K562 (cell line): ENCODE data around the gene NCKAP1. TPM values are rescaled to one million over a fixed set of nuclear protein-coding genes. Genes with fewer than 3 reads are reported as not detected.
A peak's percentile ranks its signal among the peaks of the same experiment; 100 is the strongest.

Experiments
- ATAC-seq: fragments of 200-7000 bp; cut with Tn5 transposase; 3 replicates; pipeline ENCODE4 v1.9.1; 2020; ENCODE audit warnings: moderate library complexity
- BruUV-seq: library from RNA; stranded (reverse); fragments of 400-500 nt; replicated peaks from 2 replicates; lab custom pipeline; 2021; lab: Mats Ljungman, UMichigan
- CTCF ChIA-PET: fragments of 300-600 bp; formaldehyde crosslinking; extraction: SDS; loops from one replicate; lab custom pipeline; 2021; ENCODE audit warnings: low intra/inter-chr PET ratio; lab: Yijun Ruan, JAX
- POLR2A ChIA-PET: fragments of 300-600, 350-650 bp; sonication (Branson Sonifier 250); formaldehyde crosslinking; extraction: SDS; loops from one replicate; lab custom pipeline; 2021; ENCODE audit warnings: antibody characterized with exemption, inconsistent platforms; lab: Yijun Ruan, JAX
- DNase-seq, 4 experiments: peaks; one replicate each; pipeline versions ENCODE4 v3.0.0 to v3.0.0-alpha.2; 2011 to 2018; ENCODE audit warnings: low spot score in 3 of 4, mixed read lengths in 3 of 4; ENCODE audit errors: extremely low read depth in 1 of 4
- FAIRE-seq: peaks from 2 replicates; lab custom pipeline; 2011; peaks lifted over from hg19 to GRCh38; lab: Jason Lieb, UNC
- H2AFZ ChIP-seq: 2 replicates; pipeline ENCODE4 v1.6.0; 2011; ENCODE audit warnings: low read depth, low read length, control low read depth, inconsistent platforms
- H3K27ac ChIP-seq: fragments of 200-600 bp; 3 replicates; pipeline ENCODE4 v1.8.0; 2011; ENCODE audit warnings: low read depth, mild to moderate bottlenecking, control low read depth, inconsistent platforms, low read length, moderate library complexity, mixed read lengths; ENCODE audit errors: extremely low read depth
- H3K27me3 ChIP-seq, 2 experiments: fragments of 300-600 bp in 1 of 2; 2 replicates in 1 of 2; 3 replicates in 1 of 2; pipeline versions ENCODE4 v1.6.0 to v1.8.0; 2011; ENCODE audit warnings: inconsistent platforms in 2 of 2, low read length in 2 of 2, mild to moderate bottlenecking in 1 of 2, mixed read lengths in 1 of 2, moderate library complexity in 1 of 2; ENCODE audit not compliant: control insufficient read depth in 2 of 2, insufficient read depth in 2 of 2
- H3K36me3 ChIP-seq: fragments of 300-600 bp; 3 replicates; pipeline ENCODE4 v1.8.0; 2011; ENCODE audit warnings: mild to moderate bottlenecking, low read length, inconsistent platforms; ENCODE audit not compliant: control insufficient read depth, insufficient read depth
- H3K4me1 ChIP-seq, 2 experiments: fragments of 200-600 bp in 1 of 2; replicated peaks in 1 of 2; 2 replicates in 1 of 2; 3 replicates in 1 of 2; pipeline versions ENCODE4 v1.5.1 to v1.8.0; 2011; ENCODE audit warnings: inconsistent platforms in 2 of 2, low read length in 2 of 2, mild to moderate bottlenecking in 1 of 2, mixed read lengths in 1 of 2, moderate library complexity in 1 of 2; ENCODE audit not compliant: control insufficient read depth in 2 of 2, insufficient read depth in 2 of 2
- H3K4me2 ChIP-seq: 2 replicates; pipeline ENCODE4 v1.6.1; 2011; ENCODE audit warnings: low read length, control low read depth, inconsistent platforms, mixed read lengths; ENCODE audit not compliant: insufficient read depth
- H3K4me3 ChIP-seq: fragments of 200-600 bp; sonication (generic), shearing (Covaris generic); 2 replicates; pipeline ENCODE4 v1.5.1; 2016; ENCODE audit warnings: control low read depth, inconsistent platforms
- H3K79me2 ChIP-seq: fragments of 200-600 bp; 3 replicates; pipeline ENCODE4 v1.8.0; 2011; ENCODE audit warnings: low read length, inconsistent platforms; ENCODE audit not compliant: control insufficient read depth, insufficient read depth
- H3K9ac ChIP-seq, 2 experiments: 2 replicates each; pipeline versions ENCODE4 v1.6.0 to v1.6.1; 2011; ENCODE audit warnings: low read depth in 2 of 2, low read length in 2 of 2, control low read depth in 1 of 2, inconsistent platforms in 1 of 2, mild to moderate bottlenecking in 1 of 2, mixed read lengths in 1 of 2; ENCODE audit not compliant: insufficient read depth in 1 of 2
- H3K9me1 ChIP-seq: one replicate; pipeline ENCODE4 v1.6.0; 2011; ENCODE audit warnings: inconsistent platforms, mild to moderate bottlenecking, low read length, moderate library complexity; ENCODE audit not compliant: control insufficient read depth, insufficient read depth
- H3K9me3 ChIP-seq: replicated peaks from 2 replicates; pipeline ENCODE4 v1.5.1; 2011; ENCODE audit warnings: low read depth, low read length, inconsistent platforms; ENCODE audit not compliant: control insufficient read depth, insufficient read depth
- H4K20me1 ChIP-seq: replicated peaks from 2 replicates; pipeline ENCODE4 v1.6.1; 2011; ENCODE audit warnings: low read length, inconsistent platforms, mixed read lengths; ENCODE audit not compliant: control insufficient read depth, insufficient read depth
- GTF2E2 ChIP-seq: fragments of 200-800 bp; sonication (Bioruptor generic); IDR thresholded peaks from 2 replicates; pipeline ENCODE4 v1.6.1; 2016; ENCODE audit warnings: missing genetic modification characterization, missing compliant biosample characterization
- ILF3 ChIP-seq: fragments of 450-650 bp; IDR thresholded peaks from 2 replicates; pipeline ENCODE4 v1.6.1; 2018; ENCODE audit warnings: antibody characterized with exemption, mild to moderate bottlenecking, moderate library complexity, borderline replicate concordance
- KDM1A ChIP-seq, 2 experiments: fragments of 450-650 bp; IDR thresholded peaks; 2 replicates each; pipeline ENCODE4 v1.6.1; 2016; ENCODE audit warnings: mild to moderate bottlenecking in 2 of 2
- TAL1 ChIP-seq: fragments of 450-650 bp; IDR thresholded peaks from 2 replicates; pipeline ENCODE4 v1.6.1; 2016; ENCODE audit warnings: mild to moderate bottlenecking
- YBX1 ChIP-seq: fragments of 450-650 bp; IDR thresholded peaks from 2 replicates; pipeline ENCODE4 v1.7.1; 2016; ENCODE audit warnings: mild to moderate bottlenecking
- ZNF165 ChIP-seq: fragments of 250-450 bp; sonication (Bioruptor Pico); IDR thresholded peaks from 2 replicates; pipeline ENCODE4 v1.4.0; 2020; ENCODE audit warnings: borderline replicate concordance
- ZNF239 ChIP-seq: fragments of 250-450 bp; sonication (Bioruptor Pico); IDR thresholded peaks from 2 replicates; pipeline ENCODE4 v1.4.0; 2020; ENCODE audit warnings: mild to moderate bottlenecking
- ZNF316 ChIP-seq: fragments of 450-650 bp; IDR thresholded peaks from 2 replicates; pipeline ENCODE4 v1.6.1; 2016
- ZNF785 ChIP-seq: fragments of 250-450 bp; sonication (Bioruptor Pico); IDR thresholded peaks from 2 replicates; pipeline ENCODE4 v1.4.0; 2020; ENCODE audit warnings: mild to moderate bottlenecking
- in situ Hi-C: fragments of 300-500 bp; cut with MboI; formaldehyde crosslinking; loops from 4 replicates; pipeline ENCODE4 v1.15.0; 2018; ENCODE audit warnings: inconsistent platforms, mixed read lengths
- intact Hi-C: fragments of 100-400 bp; cut with micrococcal nuclease; formaldehyde crosslinking; loops from 2 replicates; pipeline ENCODE4 v1.14.2; 2022
- polyA plus RNA-seq, 8 experiments: library from polyadenylated mRNA; depleted of rRNA in 4 of 8; stranded (reverse) in 5 of 8; unstranded in 3 of 8; fragments of >200 nt; fragmentation: Nextera tagmentation in 2 of 8; fragmentation: Illumina TruSeq in 1 of 8; extraction: Ambion mirVana in 2 of 8; extraction: Trizol in 1 of 8; gene quantifications; 2 replicates each; pipeline versions ENCODE4 v1.2.1 to v1.2.3, GENCODE V29; 2011 to 2014; ENCODE audit warnings: inconsistent platforms in 1 of 8, missing spikeins in 1 of 8
- total RNA-seq, 7 experiments: library from RNA; depleted of rRNA in 6 of 7; stranded (reverse); fragments of >200 nt in 6 of 7; fragmentation: Illumina TruSeq in 2 of 7; extraction: Trizol in 2 of 7; gene quantifications; 2 replicates each; pipeline versions ENCODE4 v1.2.1 to v1.2.3, GENCODE V29; 2011 to 2021; ENCODE audit warnings: low replicate concordance in 1 of 7
- TF ChIP-seq, protein P1 (sequence below), 2 experiments: fragments of 450-650 bp; IDR thresholded peaks; 2 replicates each; pipeline ENCODE4 v1.6.1; 2018; ENCODE audit warnings: mild to moderate bottlenecking in 2 of 2, low read depth in 1 of 2; ENCODE audit not compliant: partially characterized antibody in 2 of 2
- TF ChIP-seq, protein P2 (sequence below): sonication (generic); formaldehyde crosslinking; IDR thresholded peaks from 2 replicates; pipeline ENCODE4 v1.8.1; 2022; ENCODE audit warnings: missing genetic modification reagents

NCKAP1 gene
- total and polyA plus RNA-seq, 9 of the 15 experiments (the other 6 are each of a cell fraction or from before 2014, with no cell fraction given), result 34.0 to 153 (median 88.7) TPM

DNA sequence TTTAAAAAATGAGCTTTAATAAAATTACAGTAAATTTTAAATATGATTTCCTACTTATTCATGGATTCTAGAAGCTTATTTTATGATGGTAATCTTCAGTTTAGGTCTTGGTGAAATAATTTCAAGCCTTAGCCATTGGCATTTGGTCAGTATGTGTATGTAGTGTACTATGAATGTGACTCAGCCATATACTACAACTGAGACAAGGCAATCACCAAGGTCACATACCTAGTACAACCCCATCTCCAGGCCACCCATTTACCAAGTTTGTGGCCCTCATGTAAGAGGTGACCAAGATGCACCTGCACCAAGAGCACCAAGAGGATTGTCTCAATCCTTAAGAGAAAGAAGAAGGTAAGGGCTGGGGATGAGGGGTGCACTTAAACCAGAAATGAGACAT lies 117.0 kb downstream of the NCKAP1 start:
- H2AFZ ChIP-seq, result no peak overlapping the region
- TF ChIP-seq ZNF239 (CRISPR knock-in tag) (no peak), ZNF165 (CRISPR knock-in tag) (no peak), YBX1 (no peak), ZNF785 (CRISPR knock-in tag) (no peak), ZNF316 (no peak), TAL1 (no peak), KDM1A (IDR thresholded peaks at IDR 0.05) (no peak), GTF2E2 (tag) (no peak), ILF3 (no peak)
- TF ChIP-seq, protein P1, sequence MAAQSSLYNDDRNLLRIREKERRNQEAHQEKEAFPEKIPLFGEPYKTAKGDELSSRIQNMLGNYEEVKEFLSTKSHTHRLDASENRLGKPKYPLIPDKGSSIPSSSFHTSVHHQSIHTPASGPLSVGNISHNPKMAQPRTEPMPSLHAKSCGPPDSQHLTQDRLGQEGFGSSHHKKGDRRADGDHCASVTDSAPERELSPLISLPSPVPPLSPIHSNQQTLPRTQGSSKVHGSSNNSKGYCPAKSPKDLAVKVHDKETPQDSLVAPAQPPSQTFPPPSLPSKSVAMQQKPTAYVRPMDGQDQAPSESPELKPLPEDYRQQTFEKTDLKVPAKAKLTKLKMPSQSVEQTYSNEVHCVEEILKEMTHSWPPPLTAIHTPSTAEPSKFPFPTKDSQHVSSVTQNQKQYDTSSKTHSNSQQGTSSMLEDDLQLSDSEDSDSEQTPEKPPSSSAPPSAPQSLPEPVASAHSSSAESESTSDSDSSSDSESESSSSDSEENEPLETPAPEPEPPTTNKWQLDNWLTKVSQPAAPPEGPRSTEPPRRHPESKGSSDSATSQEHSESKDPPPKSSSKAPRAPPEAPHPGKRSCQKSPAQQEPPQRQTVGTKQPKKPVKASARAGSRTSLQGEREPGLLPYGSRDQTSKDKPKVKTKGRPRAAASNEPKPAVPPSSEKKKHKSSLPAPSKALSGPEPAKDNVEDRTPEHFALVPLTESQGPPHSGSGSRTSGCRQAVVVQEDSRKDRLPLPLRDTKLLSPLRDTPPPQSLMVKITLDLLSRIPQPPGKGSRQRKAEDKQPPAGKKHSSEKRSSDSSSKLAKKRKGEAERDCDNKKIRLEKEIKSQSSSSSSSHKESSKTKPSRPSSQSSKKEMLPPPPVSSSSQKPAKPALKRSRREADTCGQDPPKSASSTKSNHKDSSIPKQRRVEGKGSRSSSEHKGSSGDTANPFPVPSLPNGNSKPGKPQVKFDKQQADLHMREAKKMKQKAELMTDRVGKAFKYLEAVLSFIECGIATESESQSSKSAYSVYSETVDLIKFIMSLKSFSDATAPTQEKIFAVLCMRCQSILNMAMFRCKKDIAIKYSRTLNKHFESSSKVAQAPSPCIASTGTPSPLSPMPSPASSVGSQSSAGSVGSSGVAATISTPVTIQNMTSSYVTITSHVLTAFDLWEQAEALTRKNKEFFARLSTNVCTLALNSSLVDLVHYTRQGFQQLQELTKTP (IDR thresholded peaks at IDR 0.05; ENCODE audit: low read depth in 1 of 2, partially characterized antibody in 2 of 2), result no peak
- TF ChIP-seq, protein P2, sequence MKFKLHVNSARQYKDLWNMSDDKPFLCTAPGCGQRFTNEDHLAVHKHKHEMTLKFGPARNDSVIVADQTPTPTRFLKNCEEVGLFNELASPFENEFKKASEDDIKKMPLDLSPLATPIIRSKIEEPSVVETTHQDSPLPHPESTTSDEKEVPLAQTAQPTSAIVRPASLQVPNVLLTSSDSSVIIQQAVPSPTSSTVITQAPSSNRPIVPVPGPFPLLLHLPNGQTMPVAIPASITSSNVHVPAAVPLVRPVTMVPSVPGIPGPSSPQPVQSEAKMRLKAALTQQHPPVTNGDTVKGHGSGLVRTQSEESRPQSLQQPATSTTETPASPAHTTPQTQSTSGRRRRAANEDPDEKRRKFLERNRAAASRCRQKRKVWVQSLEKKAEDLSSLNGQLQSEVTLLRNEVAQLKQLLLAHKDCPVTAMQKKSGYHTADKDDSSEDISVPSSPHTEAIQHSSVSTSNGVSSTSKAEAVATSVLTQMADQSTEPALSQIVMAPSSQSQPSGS (CRISPR knock-in tag), result no peak
- no TSS peak for BruUV-seq
- H3K4me2 ChIP-seq, result no peak overlapping the region
- in situ Hi-C loops, result no loop called here
- CTCF ChIA-PET, result no interaction called here
- H3K27me3 ChIP-seq, result no peaks in the 10 kb centered on the region
- intact Hi-C loops, result no loop called here
- no peak for FAIRE-seq
- no peak for DNase-seq
- H3K9me3 ChIP-seq, result no peaks in the 10 kb centered on the region
- no peaks in the 10 kb centered on the region for H4K20me1 ChIP-seq
- no peak overlapping the region for H3K27ac ChIP-seq
- ATAC-seq, result peak; percentile 26; the same call in 2 of the 3 replicates
- POLR2A ChIA-PET, result no interaction called here
- H3K36me3 ChIP-seq, result peaks cover 54% of the 10 kb centered on the region
- no peaks in the 10 kb centered on the region for H3K4me1 ChIP-seq
- no peak overlapping the region for H3K4me3 ChIP-seq
- no peaks in the 10 kb centered on the region for H3K79me2 ChIP-seq
- no peaks in the 10 kb centered on the region for H3K9me1 ChIP-seq
- no peak overlapping the region for H3K9ac ChIP-seq
